IMR-90 (cell line): ENCODE results near the gene MYCBPAP.

ENCODE experiments used
- MAFK ChIP-seq: IDR thresholded peaks from 2 replicates; pipeline ENCODE4 v1.6.1; 2012; ENCODE audit warnings: low read depth, low read length, improper control_type of control experiment
- POLR2A ChIP-seq: IDR thresholded peaks from 2 replicates; pipeline ENCODE4 v1.6.1; 2012; ENCODE audit warnings: mild to moderate bottlenecking, low read depth, low read length
- RAD21 ChIP-seq: IDR thresholded peaks from 2 replicates; pipeline ENCODE4 v1.6.1; 2012; ENCODE audit warnings: low read length, improper control_type of control experiment
- SMC3 ChIP-seq: fragments of 150-350 bp; IDR thresholded peaks from 2 replicates; pipeline ENCODE4 v1.6.1; 2016; ENCODE audit warnings: low read depth, mild to moderate bottlenecking, antibody characterized with exemption, low read length, moderate library complexity
- TF ChIP-seq, protein P1 (sequence below): conservative IDR thresholded peaks from 2 replicates; pipeline ENCODE4 v1.5.1; 2012; ENCODE audit warnings: mild to moderate bottlenecking, low read depth, low read length, improper control_type of control experiment

DNA sequence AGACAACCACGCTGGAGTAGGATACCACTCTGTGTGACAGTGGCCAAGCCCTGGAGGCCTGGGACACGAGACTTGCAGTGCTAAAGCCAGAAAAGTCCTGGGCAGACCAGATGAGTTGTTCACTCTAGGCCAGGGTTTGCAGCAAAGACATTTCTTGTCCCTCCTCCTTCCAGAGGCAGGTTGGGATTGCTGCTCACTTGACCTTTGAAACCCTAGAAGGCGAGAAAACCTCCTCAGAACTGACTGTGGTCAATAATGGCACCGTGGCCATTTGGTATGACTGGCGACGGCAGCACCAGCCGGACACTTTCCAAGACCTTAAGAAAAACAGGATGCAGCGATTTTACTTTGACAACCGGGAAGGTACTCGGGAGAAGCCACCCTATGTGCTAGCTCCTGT is 14.5 kb downstream of the MYCBPAP start:
- TF ChIP-seq SMC3 (no peak), POLR2A (no peak), MAFK (no peak), RAD21 (no peak)
- TF ChIP-seq, protein P1, sequence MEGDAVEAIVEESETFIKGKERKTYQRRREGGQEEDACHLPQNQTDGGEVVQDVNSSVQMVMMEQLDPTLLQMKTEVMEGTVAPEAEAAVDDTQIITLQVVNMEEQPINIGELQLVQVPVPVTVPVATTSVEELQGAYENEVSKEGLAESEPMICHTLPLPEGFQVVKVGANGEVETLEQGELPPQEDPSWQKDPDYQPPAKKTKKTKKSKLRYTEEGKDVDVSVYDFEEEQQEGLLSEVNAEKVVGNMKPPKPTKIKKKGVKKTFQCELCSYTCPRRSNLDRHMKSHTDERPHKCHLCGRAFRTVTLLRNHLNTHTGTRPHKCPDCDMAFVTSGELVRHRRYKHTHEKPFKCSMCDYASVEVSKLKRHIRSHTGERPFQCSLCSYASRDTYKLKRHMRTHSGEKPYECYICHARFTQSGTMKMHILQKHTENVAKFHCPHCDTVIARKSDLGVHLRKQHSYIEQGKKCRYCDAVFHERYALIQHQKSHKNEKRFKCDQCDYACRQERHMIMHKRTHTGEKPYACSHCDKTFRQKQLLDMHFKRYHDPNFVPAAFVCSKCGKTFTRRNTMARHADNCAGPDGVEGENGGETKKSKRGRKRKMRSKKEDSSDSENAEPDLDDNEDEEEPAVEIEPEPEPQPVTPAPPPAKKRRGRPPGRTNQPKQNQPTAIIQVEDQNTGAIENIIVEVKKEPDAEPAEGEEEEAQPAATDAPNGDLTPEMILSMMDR, result no peak
